ENCODE measurements around the gene AKAP8. TPM values are rescaled to one million over a fixed set of nuclear protein-coding genes. Genes with fewer than 3 reads are reported as not detected.

The AKAP8 gene
- total RNA-seq, 1 experiment from 2014 or later, result 59.5 TPM

DNA sequence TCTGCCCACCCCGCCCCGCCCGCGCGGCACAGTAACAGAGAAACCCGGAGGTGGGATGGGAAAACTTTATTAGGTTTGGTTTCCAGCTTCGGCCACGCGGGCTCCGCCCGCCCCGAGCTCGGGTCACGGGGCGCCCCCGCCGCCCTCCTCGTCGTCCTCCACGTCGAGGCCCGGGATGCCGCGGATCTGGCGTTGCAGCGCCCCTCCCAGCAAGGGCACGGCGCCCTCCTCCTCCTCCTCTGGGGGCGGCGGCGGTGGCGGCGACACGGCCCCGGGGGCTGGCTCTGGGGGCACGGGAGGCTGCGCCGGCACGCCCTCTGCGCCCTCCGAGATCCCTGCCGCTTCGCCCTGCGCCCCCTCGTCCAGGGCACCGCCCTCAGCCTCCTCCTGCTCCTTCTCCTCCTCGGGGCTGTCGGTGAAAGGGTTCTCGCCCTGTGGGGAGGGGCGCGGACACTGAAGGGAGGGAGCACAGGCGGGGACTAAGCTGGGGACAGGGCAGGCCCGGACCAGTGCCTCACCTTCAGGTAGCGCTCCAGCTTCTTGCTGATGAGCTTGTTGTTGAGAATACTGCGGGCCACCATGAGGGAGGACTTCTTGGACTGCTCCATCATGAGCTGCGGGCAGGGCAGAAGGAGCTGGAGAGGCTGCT is 536 bp upstream of the AKAP8 start:
- no peak overlapping the region for H3K27ac ChIP-seq (ENCODE audit: insufficient read length, low read depth, low read length)
- no peak overlapping the region for H3K18ac ChIP-seq (ENCODE audit: insufficient read length, low read depth, low read length)
- no peak overlapping the region for H2AK5ac ChIP-seq (ENCODE audit: insufficient read length, low read length)
- H4K91ac ChIP-seq (ENCODE audit: insufficient read length, low read depth, low read length), result no peak overlapping the region
- peaks cover 5 to 19% (median 5%) of the 10 kb centered on the region in 3 experiments; a peak in 5 of 7 replicates for H3K36me3 Mint-ChIP-seq (ENCODE audit: insufficient read depth in 1 of 3, low read depth in 3 of 3)
- peaks cover 2% of the 10 kb centered on the region; the same call in 1 of the 2 replicates for H3K4me1 ChIP-seq (ENCODE audit: insufficient read depth, low read length)
- peak overlapping the region; percentile 23 for H3K14ac ChIP-seq (ENCODE audit: insufficient read depth, low read length)
- no peak overlapping the region for H2BK120ac ChIP-seq (ENCODE audit: low read depth, low read length, poor library complexity, severe bottlenecking)
- no peak overlapping the region for H2AFZ ChIP-seq (ENCODE audit: low read length)
- no peak overlapping the region for H3K4ac ChIP-seq (ENCODE audit: low read depth, low read length)
- no peak overlapping the region for H2BK5ac ChIP-seq (ENCODE audit: insufficient read length, low read length)
- peak overlapping the region; percentile 69 for H3K4me2 ChIP-seq (ENCODE audit: insufficient read depth, insufficient read length, low read length)
- peak; percentile 89 for DNase-seq
- H3K4me1 Mint-ChIP-seq, result peaks cover 30 to 31% of the 10 kb centered on the region in 2 experiments
- no peak overlapping the region for H3K56ac ChIP-seq (ENCODE audit: insufficient read length, low read depth, low read length)
- no peaks in the 10 kb centered on the region for H3K27me3 ChIP-seq (ENCODE audit: insufficient read depth, low read length)
- H2BK12ac ChIP-seq (ENCODE audit: insufficient read length, low read depth, low read length), result no peak overlapping the region
- no peak overlapping the region for H3K23ac ChIP-seq (ENCODE audit: insufficient read length, low read depth, low read length)
- no peak overlapping the region for H3T11ph ChIP-seq (ENCODE audit: low read length)
- WGBS (ENCODE audit: extremely low coverage, insufficient read length, low lambda C conversion rate), result no CpG with 5 or more reads among the region's 56 CpGs
- H3K79me1 ChIP-seq (ENCODE audit: insufficient read depth, low read depth, low read length, poor library complexity, severe bottlenecking), result no peaks in the 10 kb centered on the region
- no peak overlapping the region for H2BK15ac ChIP-seq (ENCODE audit: low read depth, low read length)
- H3K9ac ChIP-seq (ENCODE audit: extremely low read depth, insufficient read length, low read length), result peak overlapping the region; percentile 12
- no peak overlapping the region for H4K5ac ChIP-seq (ENCODE audit: insufficient read length, low read depth, low read length)
- H3K9me3 ChIP-seq (ENCODE audit: control insufficient read depth, low read depth, low read length), result no peaks in the 10 kb centered on the region
- H2BK20ac ChIP-seq (ENCODE audit: low read depth, low read length, poor library complexity, severe bottlenecking), result no peak overlapping the region
- H4K8ac ChIP-seq (replicated peaks; ENCODE audit: insufficient read length, low read depth, low read length), result no peak overlapping the region
- peaks cover 8% of the 10 kb centered on the region for H3K23me2 ChIP-seq (ENCODE audit: insufficient read length, low read depth, low read length, poor library complexity, severe bottlenecking)
- H3K79me2 ChIP-seq (ENCODE audit: insufficient read depth, low read length), result peaks cover 26% of the 10 kb centered on the region; the same call in 1 of the 2 replicates
- H4K20me1 ChIP-seq (ENCODE audit: control insufficient read depth, insufficient read depth, insufficient read length), result no peaks in the 10 kb centered on the region
- H3K27me3 Mint-ChIP-seq (ENCODE audit: low read depth), result no peaks in the 10 kb centered on the region; the same call in 1 of the 2 replicates
- peak overlapping the region; percentile 95 to 98 for H3K4me3 Mint-ChIP-seq
- H3K9me3 Mint-ChIP-seq, result no peaks in the 10 kb centered on the region; a peak in 1 of 5 replicates
- H3K27ac Mint-ChIP-seq, result peak overlapping the region in 2 of 3 experiments; percentile 62 to 93; a peak in 4 of 7 replicates
- no peak for TF ChIP-seq CTCF (conservative IDR thresholded peaks at IDR 0.05)
